ENCODE measurements around the gene KIFC1. TPM values are rescaled to one million over a fixed set of nuclear protein-coding genes. Genes with fewer than 3 reads are reported as not detected.

Gene KIFC1
- total RNA-seq, 1 donor from 2014 or later: not detected

- Histone ChIP-seq H3K4me3 (no peak overlapping the region), H3K36me3 (peaks cover 45 to 66% of the 10 kb centered on the region in 2 donors), H3K27ac (no peak overlapping the region), H3K9me3 (no peaks in the 10 kb centered on the region), H3K4me1 (no peaks in the 10 kb centered on the region), H3K27me3 (no peaks in the 10 kb centered on the region)
- no peak for DNase-seq (ENCODE audit: low spot score in 2 of 2)
- intact Hi-C loops (cut with DNase I): no loop called here
- no peak for TF ChIP-seq CTCF (IDR thresholded peaks at IDR 0.05)
Measured at GRCh38 chr6:33446356-33446755, 54.7 kb downstream of the KIFC1 start.

- Histone ChIP-seq H3K9me3 (no peaks in the 10 kb centered on the region), H3K4me1 (peaks cover 6 to 17% of the 10 kb centered on the region in 2 donors), H3K4me3 (no peak overlapping the region), H3K27ac (no peak overlapping the region), H3K27me3 (no peaks in the 10 kb centered on the region), H3K36me3 (peaks cover 17 to 34% of the 10 kb centered on the region in 2 donors)
- no peak for TF ChIP-seq CTCF (IDR thresholded peaks at IDR 0.05)
- intact Hi-C loops (cut with DNase I): loop anchor here (5.0 kb wide), 1 partner anchor 122 kb away; no protein-coding TSS in a partner anchor
- DNase-seq (ENCODE audit: low spot score in 2 of 2): no peak
Measured at GRCh38 chr6:33450434-33450833, 58.8 kb downstream of the KIFC1 start.

- no peak overlapping the region for H3K4me3 ChIP-seq
- no peaks in the 10 kb centered on the region for H3K27me3 ChIP-seq
- TF ChIP-seq CTCF (IDR thresholded peaks at IDR 0.05): no peak
- intact Hi-C loops (cut with DNase I): loop anchor here (5.0 kb wide), 1 partner anchor 121 kb away; no protein-coding TSS in a partner anchor
- DNase-seq (ENCODE audit: low spot score in 2 of 2): no peak
- no peaks in the 10 kb centered on the region for H3K9me3 ChIP-seq
- H3K4me1 ChIP-seq: peaks cover 6 to 17% of the 10 kb centered on the region in 2 donors
- H3K36me3 ChIP-seq: peaks cover 11 to 25% of the 10 kb centered on the region in 2 donors
- no peak overlapping the region for H3K27ac ChIP-seq
Measured at GRCh38 chr6:33451606-33452005, 60.0 kb downstream of the KIFC1 start.

- H3K4me1 ChIP-seq: peaks cover 6 to 17% of the 10 kb centered on the region in 2 donors
- TF ChIP-seq CTCF (IDR thresholded peaks at IDR 0.05): no peak
- no peak overlapping the region for H3K27ac ChIP-seq
- peaks cover 7 to 17% of the 10 kb centered on the region in 2 donors for H3K36me3 ChIP-seq
- H3K9me3 ChIP-seq: no peaks in the 10 kb centered on the region
- no peaks in the 10 kb centered on the region for H3K27me3 ChIP-seq
- H3K4me3 ChIP-seq: no peak overlapping the region
- DNase-seq (ENCODE audit: low spot score in 2 of 2): no peak
- intact Hi-C loops (cut with DNase I): loop anchor here (5.0 kb wide), 1 partner anchor 120 kb away; no protein-coding TSS in a partner anchor
Measured at GRCh38 chr6:33452496-33452895, 60.9 kb downstream of the KIFC1 start.

GRCh38 chr6:33453393-33454008 lies 61.9 kb downstream of the KIFC1 start:
- intact Hi-C loops (cut with DNase I): loop anchor here (1.0 to 5.0 kb wide), 5 partner anchors 25 to 258 kb away; partner anchors contain the start of genes KIFC1, PHF1 and UQCC2
- peaks cover 6 to 17% of the 10 kb centered on the region in 2 donors for H3K4me1 ChIP-seq

More at GRCh38 chr6:33453393-33454008, 61.9 kb downstream of the KIFC1 start:
- H3K9me3 ChIP-seq: no peaks in the 10 kb centered on the region
- no peak for TF ChIP-seq CTCF (IDR thresholded peaks at IDR 0.05)
- H3K36me3 ChIP-seq: peaks cover 6 to 9% of the 10 kb centered on the region in 2 donors
- H3K4me3 ChIP-seq: peak overlapping the region; percentile 87 to 94
- H3K27ac ChIP-seq: peak overlapping the region; percentile 70 to 73
- no peak for DNase-seq (ENCODE audit: low spot score in 2 of 2)
- H3K27me3 ChIP-seq: no peaks in the 10 kb centered on the region
